ENCODE data around the gene FAM237B. TPM values are rescaled to one million over a fixed set of nuclear protein-coding genes. Genes with fewer than 3 reads are reported as not detected.

Gene FAM237B
- total and polyA plus RNA-seq, 2 of the 8 experiments (the other 6 are each of a cell fraction or from before 2014, with no cell fraction given) = not detected

- no peak overlapping the region for H3K18ac ChIP-seq (ENCODE audit: extremely low read depth, low read length)
- H2AK5ac ChIP-seq (ENCODE audit: low read depth, low read length) = no peak overlapping the region
- no peak overlapping the region for H3K4me3 ChIP-seq (ENCODE audit: extremely low read depth in 1 of 4, insufficient read depth in 2 of 4, low read depth in 3 of 4, low read length in 4 of 4)
- no peak overlapping the region for H4K8ac ChIP-seq (ENCODE audit: extremely low read depth, insufficient read depth, low read length)
- no peak overlapping the region for H3K14ac ChIP-seq (ENCODE audit: insufficient read length)
- peaks cover 10% of the 10 kb centered on the region; the same call in 1 of the 2 replicates for H3K23me2 ChIP-seq (ENCODE audit: low read depth, low read length)
- ChIA-PET CTCF (ENCODE audit: partially characterized antibody) (interaction anchor here (2.9 kb wide), 1 partner anchor 12 kb away, joined by 14 read pairs; no protein-coding TSS in a partner anchor), POLR2A (ENCODE audit: partially characterized antibody) (no interaction called here)
- no peak for DNase-seq (ENCODE audit: low read depth in 1 of 2, low spot score in 2 of 2)
- no peak overlapping the region for H3K27ac ChIP-seq (ENCODE audit: low read depth, low read length)
- no peak overlapping the region for H3K56ac ChIP-seq (replicated peaks; ENCODE audit: insufficient read length, low read depth, low read length)
- H3K79me2 ChIP-seq (ENCODE audit: control insufficient read depth in 1 of 2, insufficient read depth in 2 of 2, low read length in 2 of 2) = no peaks in the 10 kb centered on the region
- no peaks in the 10 kb centered on the region for H4K20me1 ChIP-seq (replicated peaks in 1 of 2; ENCODE audit: control insufficient read depth in 1 of 2, insufficient read depth in 2 of 2, low read length in 2 of 2)
- no peak overlapping the region for H3K23ac ChIP-seq (ENCODE audit: insufficient read length)
- no peak overlapping the region for H2BK20ac ChIP-seq (ENCODE audit: low read length)
- H3K27me3 ChIP-seq (replicated peaks in 1 of 4; ENCODE audit: control insufficient read depth in 3 of 4, extremely low read depth in 1 of 4, insufficient read depth in 3 of 4, low read length in 3 of 4) = peaks cover 20 to 39% (median 29%) of the 10 kb centered on the region in 4 experiments
- H3K4me1 ChIP-seq (replicated peaks in 1 of 4; ENCODE audit: control insufficient read depth in 3 of 4, insufficient read depth in 4 of 4, low read length in 3 of 4) = peaks cover 0 to 3% (median 0%) of the 10 kb centered on the region in 4 experiments; a peak in 2 of 7 replicates
- no peak overlapping the region for H2BK120ac ChIP-seq (replicated peaks; ENCODE audit: low read depth, low read length)
- H2BK12ac ChIP-seq (ENCODE audit: low read depth, low read length) = no peak overlapping the region
- no peak overlapping the region for H2BK15ac ChIP-seq (ENCODE audit: low read length)
- FAIRE-seq = no peak
- no peak overlapping the region for H3K4ac ChIP-seq (replicated peaks; ENCODE audit: insufficient read length, low read depth, low read length)
- no peaks in the 10 kb centered on the region for H3K9me3 ChIP-seq (ENCODE audit: insufficient read depth in 2 of 2, low read depth in 1 of 2, low read length in 1 of 2)
- no peak overlapping the region for H3K9ac ChIP-seq (replicated peaks in 1 of 4; ENCODE audit: extremely low read depth in 1 of 4, low read depth in 3 of 4, low read length in 3 of 4)
- H4K91ac ChIP-seq (replicated peaks; ENCODE audit: insufficient read length, low read length) = no peak overlapping the region
- no peak overlapping the region for H3K4me2 ChIP-seq (ENCODE audit: insufficient read depth in 1 of 2, low read depth in 2 of 2, low read length in 2 of 2)
- H2BK5ac ChIP-seq (ENCODE audit: low read depth, low read length) = no peak overlapping the region
- no peaks in the 10 kb centered on the region for H3K79me1 ChIP-seq (ENCODE audit: low read depth, low read length)
- H2AFZ ChIP-seq (ENCODE audit: low read length) = no peak overlapping the region
- no peak overlapping the region for H4K5ac ChIP-seq (ENCODE audit: insufficient read length, low read depth, low read length)
- no peaks in the 10 kb centered on the region for H3K36me3 ChIP-seq (ENCODE audit: control insufficient read depth in 2 of 4, insufficient read depth in 4 of 4, low read length in 3 of 4)
- TF ChIP-seq FOSL1 (IDR thresholded peaks at IDR 0.05; ENCODE audit: insufficient read depth, low read depth, low read length) = no peak
- TF ChIP-seq CREB1 (IDR thresholded peaks at IDR 0.05) = no peak
- no peak for TF ChIP-seq MAFK (IDR thresholded peaks at IDR 0.05; ENCODE audit: low read depth, low read length)
- TF ChIP-seq SP2 (IDR thresholded peaks at IDR 0.05; ENCODE audit: low read length) = no peak
- TF ChIP-seq YY1 (IDR thresholded peaks at IDR 0.05; ENCODE audit: low read depth, low read length) = no peak
- TF ChIP-seq SIN3A (conservative IDR thresholded peaks at IDR 0.05 in 1 of 2, IDR thresholded peaks at IDR 0.05 in 1 of 2; ENCODE audit: low read depth in 1 of 2, low read length in 2 of 2) = no peak
- TF ChIP-seq ATF2 (IDR thresholded peaks at IDR 0.05; ENCODE audit: low read length) = no peak
- TF ChIP-seq SIRT6 (IDR thresholded peaks at IDR 0.05; ENCODE audit: low read length) = no peak
- no peak for TF ChIP-seq BCL11A (IDR thresholded peaks at IDR 0.05; ENCODE audit: low read depth in 2 of 2, low read length in 2 of 2)
- TF ChIP-seq TAF1 (IDR thresholded peaks at IDR 0.05; ENCODE audit: low read depth, low read length) = no peak
- no peak for TF ChIP-seq TBP (IDR thresholded peaks at IDR 0.05; ENCODE audit: low read depth, low read length)
- no peak for TF ChIP-seq CTCF (IDR thresholded peaks at IDR 0.05; ENCODE audit: control extremely low read depth in 1 of 3, insufficient read depth in 1 of 3, low read depth in 1 of 3, low read length in 3 of 3)
These were observed 1.7 kb upstream of the FAM237B start for GRCh38 chr7:90322837-90323236.
